Germinal center (tissue), 1 donor: Measurements from ENCODE around the gene CSF3.
"Not testable (repeated sequence)": the region's sequence is repeated elsewhere in the genome, so short reads cannot be mapped to it uniquely, and the experiment has no call there.

Experiments
- DNase-seq: peaks from one replicate; pipeline ENCODE4 v3.0.0; 2012; ENCODE audit warnings: mixed read lengths, low spot score

Gene CSF3

DNA sequence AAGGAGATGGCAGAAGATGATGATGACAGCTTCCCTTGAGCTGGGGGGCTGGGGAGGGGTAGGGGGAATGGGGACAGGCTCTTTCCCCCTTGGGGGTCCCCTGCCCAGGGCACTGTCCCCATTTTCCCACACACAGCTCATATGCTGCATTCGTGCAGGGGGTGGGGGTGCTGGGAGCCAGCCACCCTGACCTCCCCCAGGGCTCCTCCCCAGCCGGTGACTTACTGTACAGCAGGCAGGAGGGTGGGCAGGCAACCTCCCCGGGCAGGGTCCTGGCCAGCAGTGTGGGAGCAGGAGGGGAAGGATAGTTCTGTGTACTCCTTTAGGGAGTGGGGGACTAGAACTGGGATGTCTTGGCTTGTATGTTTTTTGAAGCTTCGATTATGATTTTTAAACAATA, 17.7 kb upstream of the CSF3 start:
- DNase-seq: no peak

DNA sequence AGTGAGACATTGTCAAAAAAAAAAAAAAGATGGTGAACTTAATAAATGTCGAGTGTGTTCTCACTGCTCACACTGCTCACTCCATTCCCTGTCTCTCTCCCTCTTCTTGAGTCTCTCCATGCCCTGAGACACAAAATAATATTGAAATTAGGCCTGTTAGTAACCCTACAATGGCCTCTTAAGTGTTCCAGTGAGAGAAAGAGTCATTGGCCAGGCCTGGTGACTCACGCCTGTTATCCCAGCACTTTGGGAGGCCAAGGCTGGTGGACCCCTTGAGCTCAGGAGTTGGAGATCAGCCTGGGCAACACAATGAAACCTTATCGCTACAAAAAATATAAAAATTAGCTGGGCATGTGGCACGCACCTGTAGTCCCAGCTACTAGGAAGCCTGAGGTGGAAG, 16.2 kb upstream of the CSF3 start:
- no peak for DNase-seq

DNA sequence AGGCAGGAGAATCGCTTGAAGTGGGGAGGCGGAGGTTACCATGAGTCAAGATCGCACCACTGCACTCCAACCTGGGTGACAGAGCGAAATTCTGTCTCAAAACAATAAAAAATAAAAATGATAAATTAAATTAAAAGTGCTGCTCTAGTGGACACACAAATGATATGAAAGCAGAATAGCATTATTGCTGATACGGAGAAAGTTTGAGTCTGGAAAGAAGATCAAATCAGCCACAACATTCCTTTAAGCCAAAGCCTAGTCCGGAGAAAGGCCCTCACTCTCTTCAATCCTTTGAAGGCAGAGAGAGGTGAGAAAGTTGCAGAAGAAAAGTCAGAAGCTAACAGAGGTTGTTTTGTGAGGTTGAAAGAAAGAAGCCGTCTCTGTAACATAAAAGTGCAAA, 15.1 kb upstream of the CSF3 start:
- no peak for DNase-seq

DNA sequence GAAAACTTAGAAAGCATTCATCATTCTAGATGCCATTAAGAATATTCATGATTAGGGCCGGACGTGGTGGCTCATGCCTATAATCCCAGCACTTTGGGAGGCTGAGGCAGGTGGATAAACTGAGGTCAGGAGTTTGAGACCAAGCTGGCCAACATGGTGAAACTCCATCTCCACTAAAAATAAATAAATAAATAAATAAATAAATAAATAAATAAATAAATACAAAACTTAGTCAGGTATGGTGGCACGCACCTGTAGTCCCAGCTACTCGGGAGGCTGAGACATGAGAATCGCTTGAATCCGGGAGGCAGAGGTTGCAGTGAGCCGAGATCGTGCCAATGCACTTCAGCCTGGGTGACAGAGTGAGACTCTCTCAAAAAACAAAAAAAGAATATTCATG, 13.9 kb upstream of the CSF3 start:
- not testable (repeated sequence) for DNase-seq

DNA sequence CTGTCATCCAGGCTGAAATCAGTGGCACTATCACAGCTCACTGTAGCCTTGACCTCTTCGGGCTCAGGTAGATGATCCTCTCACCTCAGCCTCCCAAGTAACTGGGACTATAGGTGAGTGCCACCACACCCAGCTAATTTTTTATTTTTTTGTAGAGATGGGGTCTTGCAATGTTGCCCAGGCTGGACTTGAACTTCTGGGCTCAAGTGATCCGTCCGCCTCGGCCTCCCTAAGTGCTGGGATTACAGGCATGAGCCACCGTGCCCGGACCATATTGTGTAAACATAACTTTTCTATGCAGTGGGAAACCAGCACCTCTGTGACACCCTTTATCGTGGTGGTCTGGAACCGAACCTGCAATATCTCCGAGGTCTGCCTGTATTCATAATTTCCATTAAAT, 11.2 kb upstream of the CSF3 start:
- no peak for DNase-seq

DNA sequence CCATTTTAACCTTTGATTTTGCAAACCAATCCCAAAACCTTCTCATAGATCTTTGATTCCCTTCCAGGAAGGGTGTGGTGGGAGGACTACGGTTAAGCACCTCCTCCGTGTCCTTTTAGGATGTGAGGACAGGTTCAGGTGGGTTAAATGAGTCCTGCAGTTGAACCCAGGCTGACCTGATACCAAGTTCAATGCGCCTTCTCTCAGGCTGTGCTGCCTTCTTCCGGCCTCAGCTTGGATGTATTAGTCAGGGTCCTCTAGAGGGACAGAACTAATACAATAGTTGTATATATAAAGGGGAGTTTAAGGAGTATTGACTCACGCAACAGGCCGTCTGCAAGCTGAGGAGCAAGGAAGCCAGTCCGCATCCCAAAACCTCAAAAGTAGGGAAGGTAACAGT, 10.5 kb upstream of the CSF3 start:
- DNase-seq: no peak

DNA sequence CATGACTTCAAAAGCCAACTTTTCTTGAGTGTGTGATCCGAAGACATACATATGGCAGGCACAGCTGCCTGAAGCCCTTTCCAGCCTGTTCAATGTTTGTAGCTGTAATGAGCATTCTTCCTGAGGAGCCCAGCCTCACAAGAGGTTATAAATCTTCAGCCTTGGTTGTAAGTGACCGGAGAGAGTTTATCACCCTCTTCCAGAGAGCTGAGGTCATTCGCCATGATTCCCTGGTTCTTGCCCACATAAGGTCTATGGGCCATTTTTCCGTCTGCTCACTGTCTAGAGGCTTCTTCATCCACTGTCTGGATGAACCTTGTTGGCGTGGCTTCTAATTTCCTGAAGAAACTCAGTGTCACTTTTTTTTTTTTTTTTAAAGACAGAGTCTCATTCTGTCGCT, 9.7 kb upstream of the CSF3 start:
- no peak for DNase-seq

DNA sequence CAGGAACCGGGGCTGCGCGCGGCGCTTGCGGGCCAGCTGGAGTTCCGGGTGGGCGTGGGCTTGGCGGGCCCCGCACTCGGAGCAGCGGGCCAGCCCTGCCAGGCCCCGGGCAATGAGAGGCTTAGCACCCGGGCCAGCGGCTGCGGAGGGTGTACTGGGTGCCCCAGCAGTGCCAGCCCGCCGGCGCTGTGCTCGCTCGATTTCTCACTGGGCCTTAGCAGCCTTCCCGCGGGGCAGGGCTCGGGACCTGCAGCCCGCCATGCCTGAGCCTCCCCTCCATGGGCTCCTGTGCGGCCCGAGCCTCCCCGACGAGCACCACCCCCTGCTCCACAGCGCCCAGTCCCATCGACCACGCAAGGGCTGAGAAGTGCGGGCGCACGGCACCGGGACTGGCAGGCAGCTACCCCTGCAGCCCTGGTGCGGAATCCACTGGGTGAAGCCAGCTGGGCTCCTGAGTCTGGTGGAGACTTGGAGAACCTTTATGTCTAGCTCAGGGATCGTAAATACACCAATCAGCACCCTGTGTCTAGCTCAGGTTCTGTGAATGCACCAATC, 4.2 kb upstream of the CSF3 start:
- DNase-seq: not testable (repeated sequence)

DNA sequence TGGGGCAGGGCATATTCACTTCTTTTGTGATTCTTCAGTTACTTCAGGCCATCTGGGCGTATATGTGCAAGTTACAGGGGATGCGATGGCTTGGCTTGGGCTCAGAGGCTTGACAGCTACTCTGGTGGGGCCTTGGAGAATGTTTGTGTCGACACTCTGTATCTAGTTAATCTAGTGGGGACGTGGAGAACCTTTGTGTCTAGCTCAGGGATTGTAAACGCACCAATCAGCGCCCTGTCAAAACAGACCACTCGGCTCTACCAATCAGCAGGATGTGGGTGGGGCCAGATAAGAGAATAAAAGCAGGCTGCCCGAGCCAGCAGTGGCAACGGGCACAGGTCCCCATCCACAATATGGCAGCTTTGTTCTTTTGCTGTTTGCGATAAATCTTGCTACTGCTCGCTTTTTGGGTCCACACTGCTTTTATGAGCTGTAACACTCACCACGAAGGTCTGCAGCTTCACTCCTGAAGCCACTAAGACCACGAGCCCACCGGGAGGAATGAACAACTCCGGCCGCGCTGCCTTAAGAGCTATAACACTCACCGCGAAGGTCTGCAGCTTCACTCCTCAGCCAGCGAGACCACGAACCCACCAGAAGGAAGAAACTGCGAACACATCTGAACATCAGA, 3.1 kb upstream of the CSF3 start:
- DNase-seq: not testable (repeated sequence)

DNA sequence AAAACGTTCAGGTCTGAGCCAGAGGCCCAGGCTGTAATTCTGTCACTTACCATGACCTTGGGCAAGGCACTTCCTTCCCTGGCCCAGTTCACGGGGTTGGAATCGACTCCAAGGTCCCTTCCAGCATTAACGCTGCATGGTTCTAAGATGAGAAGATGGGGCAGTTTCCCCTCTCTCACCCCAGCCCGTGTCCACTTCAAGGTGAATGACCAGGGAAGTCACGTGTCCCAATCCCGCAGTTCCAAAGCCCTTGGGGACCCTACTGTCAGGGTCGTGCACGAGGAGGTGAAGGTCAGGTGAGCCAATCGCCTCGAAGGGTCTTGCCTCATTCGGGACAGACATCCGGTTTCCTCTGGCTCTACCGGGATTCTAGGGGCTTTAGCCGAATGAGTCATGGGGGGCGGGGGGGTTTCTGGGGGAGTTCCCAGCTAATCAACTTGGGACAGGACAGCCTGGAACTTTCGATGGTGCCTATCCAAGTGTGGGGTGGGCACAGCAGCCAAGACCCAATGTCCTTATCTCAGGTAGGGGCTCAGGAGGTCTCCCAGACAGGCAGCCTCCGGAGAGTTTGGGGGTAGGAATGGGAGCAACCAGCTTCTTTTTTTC, 762 bp upstream of the CSF3 start:
- no peak for DNase-seq

DNA sequence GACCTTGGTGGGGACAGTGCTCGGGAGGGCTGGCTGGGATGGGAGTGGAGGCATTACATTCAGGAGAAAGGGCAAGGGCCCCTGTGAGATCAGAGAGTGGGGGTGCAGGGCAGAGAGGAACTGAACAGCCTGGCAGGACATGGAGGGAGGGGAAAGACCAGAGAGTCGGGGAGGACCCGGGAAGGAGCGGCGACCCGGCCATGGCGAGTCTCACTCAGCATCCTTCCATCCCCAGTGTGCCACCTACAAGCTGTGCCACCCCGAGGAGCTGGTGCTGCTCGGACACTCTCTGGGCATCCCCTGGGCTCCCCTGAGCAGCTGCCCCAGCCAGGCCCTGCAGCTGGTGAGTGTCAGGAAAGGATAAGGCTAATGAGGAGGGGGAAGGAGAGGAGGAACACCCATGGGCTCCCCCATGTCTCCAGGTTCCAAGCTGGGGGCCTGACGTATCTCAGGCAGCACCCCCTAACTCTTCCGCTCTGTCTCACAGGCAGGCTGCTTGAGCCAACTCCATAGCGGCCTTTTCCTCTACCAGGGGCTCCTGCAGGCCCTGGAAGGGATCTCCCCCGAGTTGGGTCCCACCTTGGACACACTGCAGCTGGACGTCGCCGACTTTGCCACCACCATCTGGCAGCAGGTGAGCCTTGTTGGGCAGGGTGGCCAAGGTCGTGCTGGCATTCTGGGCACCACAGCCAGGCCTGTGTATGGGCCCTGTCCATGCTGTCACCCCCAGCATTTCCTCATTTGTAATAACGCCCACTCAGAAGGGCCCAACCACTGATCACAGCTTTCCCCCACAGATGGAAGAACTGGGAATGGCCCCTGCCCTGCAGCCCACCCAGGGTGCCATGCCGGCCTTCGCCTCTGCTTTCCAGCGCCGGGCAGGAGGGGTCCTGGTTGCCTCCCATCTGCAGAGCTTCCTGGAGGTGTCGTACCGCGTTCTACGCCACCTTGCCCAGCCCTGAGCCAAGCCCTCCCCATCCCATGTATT, 1.1 kb downstream of the CSF3 start:
- no peak for DNase-seq

DNA sequence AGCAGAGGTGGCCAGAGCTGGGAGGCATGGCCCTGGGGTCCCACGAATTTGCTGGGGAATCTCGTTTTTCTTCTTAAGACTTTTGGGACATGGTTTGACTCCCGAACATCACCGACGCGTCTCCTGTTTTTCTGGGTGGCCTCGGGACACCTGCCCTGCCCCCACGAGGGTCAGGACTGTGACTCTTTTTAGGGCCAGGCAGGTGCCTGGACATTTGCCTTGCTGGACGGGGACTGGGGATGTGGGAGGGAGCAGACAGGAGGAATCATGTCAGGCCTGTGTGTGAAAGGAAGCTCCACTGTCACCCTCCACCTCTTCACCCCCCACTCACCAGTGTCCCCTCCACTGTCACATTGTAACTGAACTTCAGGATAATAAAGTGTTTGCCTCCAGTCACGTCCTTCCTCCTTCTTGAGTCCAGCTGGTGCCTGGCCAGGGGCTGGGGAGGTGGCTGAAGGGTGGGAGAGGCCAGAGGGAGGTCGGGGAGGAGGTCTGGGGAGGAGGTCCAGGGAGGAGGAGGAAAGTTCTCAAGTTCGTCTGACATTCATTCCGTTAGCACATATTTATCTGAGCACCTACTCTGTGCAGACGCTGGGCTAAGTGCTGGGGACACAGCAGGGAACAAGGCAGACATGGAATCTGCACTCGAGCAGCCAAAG, 2.3 kb downstream of the CSF3 start:
- no peak for DNase-seq

DNA sequence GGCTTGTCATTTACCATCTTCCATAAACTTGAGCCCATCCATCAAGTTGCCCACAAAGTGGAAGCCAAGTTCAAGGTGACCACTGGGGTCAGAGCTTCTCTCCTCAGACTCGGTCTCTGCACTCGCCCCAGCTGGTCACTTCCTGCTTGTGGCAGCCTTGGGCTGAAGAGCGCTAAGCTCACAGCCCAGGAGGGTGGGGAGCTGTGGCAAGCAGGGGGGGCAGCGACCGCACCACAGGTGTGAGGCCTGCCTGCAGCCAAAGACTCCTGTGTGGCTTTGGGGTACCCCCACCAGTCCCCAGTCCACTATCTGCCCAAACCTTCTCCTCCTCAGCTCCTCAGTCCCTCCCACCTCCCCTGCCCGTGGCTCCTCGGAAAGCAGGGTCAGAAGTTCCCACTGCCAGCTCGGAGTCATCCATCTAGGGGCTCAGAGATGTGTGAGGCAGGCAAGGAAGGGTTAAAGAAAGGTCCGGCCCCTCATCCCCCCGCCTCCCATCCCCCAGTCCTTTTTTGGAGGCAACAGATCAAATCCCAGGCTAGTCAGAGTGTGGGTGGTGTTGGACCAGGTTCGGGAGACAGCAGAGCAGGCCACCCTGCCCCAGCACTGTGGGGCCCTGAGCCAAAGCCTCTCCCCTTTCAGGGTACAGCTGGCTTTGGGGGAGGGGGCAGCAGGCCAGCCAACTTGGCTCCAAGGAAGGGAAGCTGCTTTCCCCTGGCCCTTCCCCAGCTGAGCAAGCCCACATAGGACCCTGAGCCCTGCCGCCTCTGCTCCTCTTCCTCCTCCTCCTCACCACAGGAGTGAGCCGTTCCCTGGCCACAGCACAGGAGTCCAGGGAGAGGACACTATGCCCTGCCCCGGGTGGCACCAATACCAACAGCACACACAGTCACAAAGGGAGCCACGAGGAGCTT, 3.2 kb downstream of the CSF3 start:
- DNase-seq: no peak

DNA sequence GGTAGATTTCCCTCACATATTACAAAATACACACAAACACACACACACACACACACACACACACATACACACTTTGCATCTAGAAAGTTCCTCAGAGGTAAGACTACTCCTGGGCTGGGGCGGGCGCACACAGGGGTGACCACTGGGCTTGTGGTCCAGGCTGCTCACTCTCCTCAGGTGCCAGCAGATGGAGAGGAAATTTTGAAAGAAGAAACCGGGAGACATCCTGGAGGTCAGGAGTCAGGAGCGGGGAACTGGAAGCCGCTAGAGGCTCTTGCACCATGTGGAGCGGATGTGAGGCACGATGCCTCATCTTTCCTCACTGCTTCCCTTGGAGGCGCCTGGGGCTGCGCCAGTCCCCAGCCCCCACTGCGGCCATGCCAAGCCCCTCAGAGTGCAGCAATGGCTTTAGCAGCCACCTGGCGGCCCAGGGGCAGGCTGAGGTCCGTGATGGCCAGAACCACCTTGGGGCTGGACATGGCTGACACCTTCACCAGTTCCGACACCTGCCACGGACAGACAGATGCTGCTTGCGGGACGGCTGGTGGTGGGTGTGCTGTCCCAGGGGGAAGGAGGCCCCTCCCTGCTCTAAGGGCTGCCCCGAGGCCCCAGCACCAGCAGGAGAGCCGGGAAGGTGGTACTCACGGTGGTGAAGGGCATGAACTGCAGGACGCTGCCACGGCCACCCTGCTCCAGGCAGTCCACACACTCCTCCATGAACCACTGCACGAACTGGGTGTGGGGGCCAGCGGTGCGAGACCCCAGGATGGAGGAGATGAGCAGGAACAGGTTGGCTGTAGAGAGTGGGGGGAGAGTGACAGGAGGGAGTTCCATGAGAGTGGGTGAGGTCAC, 4.1 kb downstream of the CSF3 start:
- no peak for DNase-seq

DNA sequence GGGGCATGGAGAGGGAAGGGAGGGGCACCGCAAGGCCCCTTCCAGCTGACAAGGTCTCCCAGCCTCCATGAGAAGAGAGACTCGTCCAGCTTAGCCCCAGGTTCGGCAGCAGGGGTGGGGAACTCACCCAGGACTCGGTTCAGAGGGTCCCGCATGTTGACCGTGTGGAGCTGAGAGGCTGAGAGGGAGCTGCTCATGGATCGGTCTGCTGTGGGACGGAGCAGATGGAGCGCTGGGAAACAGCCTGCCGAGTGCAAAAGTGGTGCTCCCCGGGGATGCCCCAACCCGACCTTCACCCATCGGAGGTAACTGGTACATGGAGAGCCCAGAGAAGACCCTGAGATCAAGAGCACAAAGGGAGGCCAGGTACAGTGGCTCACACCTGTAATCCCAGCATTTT, 4.9 kb downstream of the CSF3 start:
- no peak for DNase-seq

DNA sequence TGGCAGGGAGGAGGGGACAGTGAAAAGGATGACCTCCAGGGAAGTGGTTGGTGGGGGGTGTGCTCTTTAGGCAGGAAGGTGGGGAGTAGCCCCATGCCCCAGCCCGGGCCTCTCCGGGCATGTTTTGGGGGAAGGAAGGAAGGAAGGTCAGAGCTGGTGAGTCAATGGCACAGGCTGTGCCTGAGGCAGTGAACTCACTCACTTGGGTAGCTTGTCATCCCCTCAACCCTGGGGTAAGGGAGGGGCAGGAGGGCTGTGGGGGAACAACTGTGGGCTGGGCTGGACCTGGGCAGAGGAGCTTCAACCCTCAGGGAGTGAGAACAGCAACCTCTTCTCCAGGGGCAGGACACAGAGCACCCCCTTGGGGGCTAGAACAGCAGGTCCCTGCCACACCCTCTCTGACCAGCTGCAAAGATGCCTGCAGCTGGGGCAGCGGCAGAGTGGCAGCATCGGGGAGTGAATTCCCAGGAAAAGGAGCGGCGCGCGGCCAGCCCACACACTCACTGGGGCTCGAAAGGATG, 6.3 kb downstream of the CSF3 start:
- DNase-seq: no peak

DNA sequence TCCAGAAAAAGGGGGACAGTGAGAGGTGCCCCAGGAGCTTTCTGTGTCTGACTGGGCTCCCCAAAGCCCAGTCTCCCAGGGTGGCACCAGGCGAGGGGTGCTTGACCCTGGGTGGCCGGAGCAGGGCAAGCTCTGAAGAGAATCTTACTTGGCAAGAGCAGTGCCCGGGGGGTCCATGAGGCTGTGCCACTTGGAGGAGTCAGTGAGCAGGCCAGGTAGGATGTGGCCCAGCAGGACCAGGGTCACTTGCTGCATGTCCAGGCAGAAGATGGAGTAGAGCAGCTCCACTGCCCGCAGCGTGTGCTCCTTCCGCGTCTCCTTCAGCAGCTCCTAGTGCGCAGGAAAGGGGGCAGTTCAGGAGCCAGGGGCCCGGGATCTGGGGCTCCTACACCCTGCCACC, 7.3 kb downstream of the CSF3 start:
- no peak for DNase-seq

DNA sequence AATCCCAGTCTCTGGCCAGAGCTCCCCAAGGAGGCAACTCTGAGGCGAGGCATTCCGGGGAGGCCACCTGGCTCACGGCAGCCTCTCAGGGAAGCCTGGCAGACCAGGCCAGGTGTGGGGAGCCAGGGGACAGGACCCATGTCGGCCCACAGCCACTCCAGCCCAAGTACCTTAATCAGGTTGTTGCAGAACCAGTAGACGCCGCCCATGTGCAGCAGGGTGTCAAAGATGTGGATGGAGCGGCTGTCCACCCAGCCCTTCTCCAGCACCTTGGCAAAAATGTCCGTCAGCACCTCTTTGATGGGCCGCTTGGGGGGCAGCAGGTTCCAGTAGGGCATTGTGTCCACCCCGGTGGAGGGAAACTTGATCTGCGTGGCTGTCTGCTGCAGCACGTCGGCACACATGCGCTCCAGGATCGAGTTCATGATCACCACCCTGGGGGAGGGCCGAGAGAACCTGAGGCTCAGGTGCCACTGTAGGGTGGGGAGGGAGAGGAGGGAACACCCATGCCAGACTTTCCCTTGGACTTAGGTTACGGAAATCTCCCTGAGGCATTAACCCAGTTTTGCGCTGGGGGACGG, 7.8 kb downstream of the CSF3 start:
- no peak for DNase-seq

DNA sequence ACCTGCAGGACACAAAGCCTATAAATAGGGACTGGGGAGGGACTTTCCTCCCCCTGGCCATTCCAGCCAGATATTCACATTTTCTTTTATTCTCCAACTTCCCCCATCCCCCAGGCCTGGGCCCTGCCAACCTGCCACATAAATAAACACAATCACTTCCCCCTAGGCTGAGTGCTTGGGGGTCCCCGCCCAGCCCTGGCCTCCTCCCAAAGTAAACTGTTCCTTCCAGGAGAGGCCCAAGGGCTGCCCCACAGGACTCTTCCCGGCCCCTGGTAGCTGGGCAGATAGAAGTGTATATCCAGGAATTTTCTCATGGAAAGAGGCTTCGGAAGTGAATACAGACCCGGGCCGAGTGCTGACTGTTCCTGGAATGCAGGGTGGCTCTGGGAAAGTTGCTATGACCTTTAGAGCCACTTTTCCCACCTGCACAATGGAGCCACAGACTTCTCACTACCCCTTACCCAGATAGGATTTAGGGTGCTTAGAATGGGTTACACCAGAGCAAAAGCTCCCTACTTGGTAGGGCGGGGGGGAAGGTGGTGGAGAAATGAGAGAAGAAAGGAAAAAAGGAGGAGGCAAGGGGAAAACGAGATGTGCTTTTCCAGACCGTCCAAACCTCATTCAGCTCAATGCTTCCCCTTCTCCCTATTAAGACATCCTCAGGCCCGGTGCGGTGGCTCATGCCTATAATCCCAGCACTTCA, 8.5 kb downstream of the CSF3 start:
- no peak for DNase-seq
